Omental fat pad (tissue), 4 donors: ENCODE results near the gene SH3RF3. TPM values are rescaled to one million over a fixed set of nuclear protein-coding genes. Genes with fewer than 3 reads are reported as not detected.
A peak's percentile ranks its signal among the peaks of the same experiment; 100 is the strongest.

Source experiments
- ATAC-seq: fragments of 150-250 bp; one replicate; pipeline ENCODE4 v1.9.1; 2016; ENCODE audit warnings: mild to moderate bottlenecking, moderate library complexity; ENCODE audit not compliant: low FRiP score
- DNase-seq: peaks from one replicate; pipeline ENCODE4 v3.0.0-alpha.2; 2019; ENCODE audit warnings: low spot score
- CTCF ChIP-seq, 3 donors: fragments of 450-650 bp; IDR thresholded peaks; one replicate each; pipeline ENCODE4 v1.5.1; 2016 to 2017; ENCODE audit warnings: antibody characterized with exemption in 3 of 3, mild to moderate bottlenecking in 3 of 3, moderate library complexity in 2 of 3
- total RNA-seq, 4 donors: library from RNA; depleted of rRNA; stranded (reverse); fragments of >200 nt; gene quantifications; one replicate each; pipeline ENCODE4 v1.1.0, GENCODE V29; 2016

The SH3RF3 gene
- total RNA-seq, 4 donors from 2014 or later: 6.5 to 16.6 (median 8.6) TPM

- no peak for ATAC-seq
- no peak for DNase-seq
- no peak for TF ChIP-seq CTCF (IDR thresholded peaks at IDR 0.05)
Observed at GRCh38 chr2:109320195-109320922, 191.4 kb downstream of the SH3RF3 start.

DNA sequence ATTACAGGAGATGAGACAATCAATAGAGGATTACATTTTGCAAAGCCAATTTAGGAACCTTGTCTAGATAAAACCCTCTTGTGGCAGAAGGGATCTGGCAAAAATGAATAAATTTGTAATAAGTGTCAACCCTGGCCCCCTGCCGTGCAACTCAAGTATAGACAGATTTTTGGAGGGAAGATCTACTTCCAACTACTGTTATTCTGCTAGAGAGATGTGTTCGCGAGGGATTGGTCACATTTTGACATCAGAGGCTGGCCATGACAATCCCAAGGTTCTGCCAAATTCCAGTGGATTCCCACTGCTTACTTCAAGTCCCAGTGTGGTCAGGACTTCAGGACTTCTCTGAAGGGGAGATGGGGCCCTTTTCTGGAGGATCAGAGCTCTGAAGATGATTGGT, 192.6 kb downstream of the SH3RF3 start:
- TF ChIP-seq CTCF (IDR thresholded peaks at IDR 0.05): no peak
- ATAC-seq: no peak

GRCh38 chr2:109322111-109322510, 193.1 kb downstream of the SH3RF3 start:
- ATAC-seq: peak; percentile 82
- peak; percentile 62 for DNase-seq
- TF ChIP-seq CTCF (IDR thresholded peaks at IDR 0.05): no peak

More for the DNA sequence above, 192.6 kb downstream of the SH3RF3 start:
- DNase-seq: no peak

DNA sequence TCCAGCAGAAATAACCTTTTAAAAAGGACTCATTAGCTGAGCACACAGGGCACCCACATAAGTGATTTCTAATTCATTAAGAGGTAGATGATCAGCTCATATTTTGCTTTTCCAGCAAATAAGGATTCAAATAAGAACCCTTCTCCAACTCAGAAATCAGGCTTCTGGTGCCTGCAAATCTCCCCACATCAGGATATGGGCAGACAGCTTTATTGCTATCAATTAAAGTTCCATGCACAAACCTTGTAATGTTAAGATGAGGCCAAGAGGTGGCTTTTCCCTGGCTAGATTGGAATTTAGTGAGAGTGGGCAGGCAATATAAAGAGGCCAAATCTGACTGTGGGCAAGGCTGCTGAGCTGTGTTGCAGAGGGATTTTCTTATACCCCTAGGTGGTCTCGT, 193.6 kb downstream of the SH3RF3 start:
- ATAC-seq (no peak), DNase-seq (no peak)
- TF ChIP-seq CTCF (IDR thresholded peaks at IDR 0.05): no peak

GRCh38 chr2:109324861-109325260, 195.9 kb downstream of the SH3RF3 start:
- DNase-seq (no peak), ATAC-seq (peak; percentile 80)
- no peak for TF ChIP-seq CTCF (IDR thresholded peaks at IDR 0.05)

GRCh38 chr2:109325570-109325969, 196.6 kb downstream of the SH3RF3 start:
- ATAC-seq: no peak
- DNase-seq: no peak
- TF ChIP-seq CTCF (IDR thresholded peaks at IDR 0.05): no peak

GRCh38 chr2:109326306-109326705, 197.3 kb downstream of the SH3RF3 start:
- no peak for ATAC-seq
- DNase-seq: no peak
- no peak for TF ChIP-seq CTCF (IDR thresholded peaks at IDR 0.05)
